ENCODE data around the gene GDPD5. TPM values are rescaled to one million over a fixed set of nuclear protein-coding genes. Genes with fewer than 3 reads are reported as not detected.

The GDPD5 gene
- total RNA-seq, 3 donors from 2014 or later: 3.0 to 7.7 (median 4.6) TPM

- ATAC-seq: no peak
- Histone ChIP-seq H3K4me3 (peak overlapping the region; percentile 82), H3K4me1 (ENCODE audit: low read depth) (peaks cover 22% of the 10 kb centered on the region), H3K36me3 (ENCODE audit: low read depth) (no peaks in the 10 kb centered on the region), H3K9me3 (no peaks in the 10 kb centered on the region)
- DNase-seq: peak in 1 of 3 donors; percentile 31
- intact Hi-C loops (cut with DNase I, micrococcal nuclease): no loop called here
- no peak for TF ChIP-seq CTCF (IDR thresholded peaks at IDR 0.05)
These were observed 35.8 kb upstream of the GDPD5 start for GRCh38 chr11:75561426-75562047.

GRCh38 chr11:75560644-75561043, 34.9 kb upstream of the GDPD5 start:
- no peak for DNase-seq
- ATAC-seq: no peak
- intact Hi-C loops (cut with DNase I, micrococcal nuclease): no loop called here
- TF ChIP-seq CTCF (IDR thresholded peaks at IDR 0.05): no peak
- no peak overlapping the region for H3K4me3 ChIP-seq
- peaks cover 22% of the 10 kb centered on the region for H3K4me1 ChIP-seq (ENCODE audit: low read depth)
- no peaks in the 10 kb centered on the region for H3K36me3 ChIP-seq (ENCODE audit: low read depth)
- H3K9me3 ChIP-seq: no peaks in the 10 kb centered on the region

- H3K4me3 ChIP-seq: no peak overlapping the region
- peak in 2 of 3 donors; percentile 61 to 62 for DNase-seq
- H3K36me3 ChIP-seq (ENCODE audit: low read depth): no peaks in the 10 kb centered on the region
- ATAC-seq: no peak
- H3K9me3 ChIP-seq: no peaks in the 10 kb centered on the region
- H3K4me1 ChIP-seq (ENCODE audit: low read depth): peaks cover 18% of the 10 kb centered on the region
- intact Hi-C loops (cut with DNase I, micrococcal nuclease): no loop called here
- no peak for TF ChIP-seq CTCF (IDR thresholded peaks at IDR 0.05)
These were observed 33.5 kb upstream of the GDPD5 start for GRCh38 chr11:75558939-75559843.

- Histone ChIP-seq H3K36me3 (ENCODE audit: low read depth) (no peaks in the 10 kb centered on the region), H3K4me1 (ENCODE audit: low read depth) (peaks cover 12% of the 10 kb centered on the region), H3K9me3 (no peaks in the 10 kb centered on the region), H3K4me3 (no peak overlapping the region)
- ATAC-seq (no peak), DNase-seq (peak in 2 of 3 donors; percentile 33 to 64)
- intact Hi-C loops (cut with DNase I, micrococcal nuclease): no loop called here
- TF ChIP-seq CTCF (IDR thresholded peaks at IDR 0.05): no peak
These were observed 32.1 kb upstream of the GDPD5 start for GRCh38 chr11:75557666-75558494.

GRCh38 chr11:75556275-75556674, 30.5 kb upstream of the GDPD5 start:
- Histone ChIP-seq H3K4me3 (no peak overlapping the region), H3K4me1 (ENCODE audit: low read depth) (peaks cover 12% of the 10 kb centered on the region), H3K9me3 (no peaks in the 10 kb centered on the region), H3K36me3 (ENCODE audit: low read depth) (no peaks in the 10 kb centered on the region)
- intact Hi-C loops (cut with DNase I, micrococcal nuclease): no loop called here
- TF ChIP-seq CTCF (IDR thresholded peaks at IDR 0.05): no peak
- no peak for DNase-seq
- no peak for ATAC-seq
